ENCODE data around the gene ALDH1L2.

ALDH1L2 gene

GRCh38 chr12:105083551-105084105 lies 630 bp downstream of the ALDH1L2 start:
- no peak for DNase-seq (ENCODE audit: low spot score)

- no peak for DNase-seq (ENCODE audit: low spot score)
Measured at GRCh38 chr12:105083031-105083430, 1.2 kb downstream of the ALDH1L2 start.

GRCh38 chr12:105078712-105079570 lies 5.3 kb downstream of the ALDH1L2 start:
- DNase-seq (ENCODE audit: low spot score) = no peak

- no peak for DNase-seq (ENCODE audit: low spot score)
Measured at GRCh38 chr12:105077435-105077834, 6.8 kb downstream of the ALDH1L2 start.

GRCh38 chr12:105076913-105077312 lies 7.3 kb downstream of the ALDH1L2 start:
- no peak for DNase-seq (ENCODE audit: low spot score)

GRCh38 chr12:105076098-105076497 lies 8.2 kb downstream of the ALDH1L2 start:
- DNase-seq (ENCODE audit: low spot score) = no peak

- DNase-seq (ENCODE audit: low spot score) = no peak
Measured at GRCh38 chr12:105072888-105073488, 11.3 kb downstream of the ALDH1L2 start.

- no peak for DNase-seq (ENCODE audit: low spot score)
Measured at GRCh38 chr12:105071981-105072380, 12.3 kb downstream of the ALDH1L2 start.

GRCh38 chr12:105069936-105070702 lies 14.1 kb downstream of the ALDH1L2 start:
- DNase-seq (ENCODE audit: low spot score) = no peak

- DNase-seq (ENCODE audit: low spot score) = no peak
Measured at GRCh38 chr12:105067511-105068031, 16.7 kb downstream of the ALDH1L2 start.

- no peak for DNase-seq (ENCODE audit: low spot score)
Measured at GRCh38 chr12:105064564-105065178, 19.6 kb downstream of the ALDH1L2 start.

- DNase-seq (ENCODE audit: low spot score) = peak; percentile 90
Measured at GRCh38 chr12:105060715-105061378, 23.4 kb downstream of the ALDH1L2 start.

GRCh38 chr12:105057174-105057573 lies 27.1 kb downstream of the ALDH1L2 start:
- no peak for DNase-seq (ENCODE audit: low spot score)

- DNase-seq (ENCODE audit: low spot score) = peak; percentile 66
Measured at GRCh38 chr12:105053116-105053572, 31.1 kb downstream of the ALDH1L2 start.

GRCh38 chr12:105051981-105052380 lies 32.3 kb downstream of the ALDH1L2 start:
- DNase-seq (ENCODE audit: low spot score) = no peak

GRCh38 chr12:105048315-105048714 lies 35.9 kb downstream of the ALDH1L2 start:
- no peak for DNase-seq (ENCODE audit: low spot score)

- no peak for DNase-seq (ENCODE audit: low spot score)
Measured at GRCh38 chr12:105047308-105047707, 37.0 kb downstream of the ALDH1L2 start.

- peak; percentile 21 for DNase-seq (ENCODE audit: low spot score)
Measured at GRCh38 chr12:105041186-105041585, 43.1 kb downstream of the ALDH1L2 start.

GRCh38 chr12:105040476-105040875 lies 43.8 kb downstream of the ALDH1L2 start:
- peak; percentile 33 for DNase-seq (ENCODE audit: low spot score)

GRCh38 chr12:105036937-105037649 lies 47.2 kb downstream of the ALDH1L2 start:
- peak; percentile 35 for DNase-seq (ENCODE audit: low spot score)

Data from SW480 (cell line).